Measurements from ENCODE around the gene TSKU.

Gene TSKU

DNA sequence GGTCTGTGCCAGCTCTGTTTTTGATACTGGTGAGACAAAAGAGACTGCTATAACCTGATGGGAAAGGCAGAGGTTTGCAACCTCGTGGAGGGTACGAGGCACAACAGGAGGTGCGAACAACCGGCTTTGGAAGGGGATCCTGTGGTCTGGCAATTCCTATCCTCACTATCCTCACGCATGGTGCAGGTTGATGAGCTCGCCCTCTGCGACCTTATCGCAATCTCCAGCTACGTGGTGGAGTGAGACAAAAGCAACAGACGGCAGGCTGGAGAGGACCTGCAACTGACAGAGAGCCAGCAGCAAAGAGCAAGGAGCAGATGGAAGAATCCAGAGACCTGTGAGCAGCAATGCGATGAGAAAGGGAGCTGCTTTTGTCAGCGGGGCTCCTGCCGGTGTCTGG, 47.3 kb upstream of the TSKU start:
- Histone ChIP-seq H3K4me3 (ENCODE audit: low read depth in 1 of 2, low read length in 2 of 2) (no peak overlapping the region), H3K27me3 (ENCODE audit: insufficient read depth, low read length, poor library complexity) (no peaks in the 10 kb centered on the region), H3K4me1 (ENCODE audit: insufficient read depth, low read length) (no peaks in the 10 kb centered on the region), H3K4me2 (ENCODE audit: insufficient read depth, low read length) (no peak overlapping the region), H3K79me2 (ENCODE audit: insufficient read depth, low read length) (no peaks in the 10 kb centered on the region), H3K9me3 (ENCODE audit: insufficient read depth, low read length, severe bottlenecking) (no peaks in the 10 kb centered on the region), H3K9ac (ENCODE audit: low read depth, low read length) (no peak overlapping the region), H4K20me1 (ENCODE audit: insufficient read depth, low read length) (no peaks in the 10 kb centered on the region), H3K27ac (ENCODE audit: low read length) (no peak overlapping the region), H3K36me3 (ENCODE audit: insufficient read depth, low read length) (no peaks in the 10 kb centered on the region), H2AFZ (ENCODE audit: low read depth, low read length) (no peak overlapping the region)
- TF ChIP-seq EZH2 (IDR thresholded peaks at IDR 0.05; ENCODE audit: borderline replicate concordance, low read depth, low read length, severe bottlenecking): no peak
- TF ChIP-seq, protein P1, sequence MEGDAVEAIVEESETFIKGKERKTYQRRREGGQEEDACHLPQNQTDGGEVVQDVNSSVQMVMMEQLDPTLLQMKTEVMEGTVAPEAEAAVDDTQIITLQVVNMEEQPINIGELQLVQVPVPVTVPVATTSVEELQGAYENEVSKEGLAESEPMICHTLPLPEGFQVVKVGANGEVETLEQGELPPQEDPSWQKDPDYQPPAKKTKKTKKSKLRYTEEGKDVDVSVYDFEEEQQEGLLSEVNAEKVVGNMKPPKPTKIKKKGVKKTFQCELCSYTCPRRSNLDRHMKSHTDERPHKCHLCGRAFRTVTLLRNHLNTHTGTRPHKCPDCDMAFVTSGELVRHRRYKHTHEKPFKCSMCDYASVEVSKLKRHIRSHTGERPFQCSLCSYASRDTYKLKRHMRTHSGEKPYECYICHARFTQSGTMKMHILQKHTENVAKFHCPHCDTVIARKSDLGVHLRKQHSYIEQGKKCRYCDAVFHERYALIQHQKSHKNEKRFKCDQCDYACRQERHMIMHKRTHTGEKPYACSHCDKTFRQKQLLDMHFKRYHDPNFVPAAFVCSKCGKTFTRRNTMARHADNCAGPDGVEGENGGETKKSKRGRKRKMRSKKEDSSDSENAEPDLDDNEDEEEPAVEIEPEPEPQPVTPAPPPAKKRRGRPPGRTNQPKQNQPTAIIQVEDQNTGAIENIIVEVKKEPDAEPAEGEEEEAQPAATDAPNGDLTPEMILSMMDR (IDR thresholded peaks at IDR 0.05; ENCODE audit: borderline replicate concordance, extremely low read depth, low read length, poor library complexity, severe bottlenecking): no peak
- DNase-seq: no peak
- no peak for ATAC-seq (ENCODE audit: insufficient read depth, low read depth)

DNA sequence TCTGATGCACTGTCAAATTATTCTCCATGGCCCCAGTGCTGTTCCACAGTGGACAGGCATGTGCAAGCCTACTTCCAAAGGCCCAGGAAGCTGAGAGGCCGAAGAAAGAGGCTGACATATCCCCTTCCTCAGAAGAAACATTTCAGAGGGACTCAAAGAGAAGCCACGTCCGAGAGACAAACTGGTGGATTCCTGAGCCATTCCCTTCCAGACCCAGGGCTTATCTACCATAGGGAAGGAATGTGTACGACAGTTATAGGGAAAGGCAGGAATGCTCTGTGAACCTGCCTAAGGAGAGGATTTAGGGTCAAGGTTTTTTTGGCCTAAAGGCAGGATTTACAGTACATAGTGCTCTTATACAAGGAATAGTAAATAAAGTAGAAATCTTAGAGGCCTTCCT, 46.9 kb upstream of the TSKU start:
- Histone ChIP-seq H3K4me2 (ENCODE audit: insufficient read depth, low read length) (no peak overlapping the region), H2AFZ (ENCODE audit: low read depth, low read length) (no peak overlapping the region), H3K9me3 (ENCODE audit: insufficient read depth, low read length, severe bottlenecking) (no peaks in the 10 kb centered on the region), H3K9ac (ENCODE audit: low read depth, low read length) (no peak overlapping the region), H3K27ac (ENCODE audit: low read length) (no peak overlapping the region), H3K79me2 (ENCODE audit: insufficient read depth, low read length) (no peaks in the 10 kb centered on the region), H3K4me1 (ENCODE audit: insufficient read depth, low read length) (no peaks in the 10 kb centered on the region), H3K4me3 (ENCODE audit: low read depth in 1 of 2, low read length in 2 of 2) (no peak overlapping the region), H3K36me3 (ENCODE audit: insufficient read depth, low read length) (no peaks in the 10 kb centered on the region), H4K20me1 (ENCODE audit: insufficient read depth, low read length) (no peaks in the 10 kb centered on the region), H3K27me3 (ENCODE audit: insufficient read depth, low read length, poor library complexity) (no peaks in the 10 kb centered on the region)
- no peak for ATAC-seq (ENCODE audit: insufficient read depth, low read depth)
- no peak for DNase-seq
- no peak for TF ChIP-seq EZH2 (IDR thresholded peaks at IDR 0.05; ENCODE audit: borderline replicate concordance, low read depth, low read length, severe bottlenecking)
- TF ChIP-seq, protein P1 (IDR thresholded peaks at IDR 0.05; ENCODE audit: borderline replicate concordance, extremely low read depth, low read length, poor library complexity, severe bottlenecking): no peak

DNA sequence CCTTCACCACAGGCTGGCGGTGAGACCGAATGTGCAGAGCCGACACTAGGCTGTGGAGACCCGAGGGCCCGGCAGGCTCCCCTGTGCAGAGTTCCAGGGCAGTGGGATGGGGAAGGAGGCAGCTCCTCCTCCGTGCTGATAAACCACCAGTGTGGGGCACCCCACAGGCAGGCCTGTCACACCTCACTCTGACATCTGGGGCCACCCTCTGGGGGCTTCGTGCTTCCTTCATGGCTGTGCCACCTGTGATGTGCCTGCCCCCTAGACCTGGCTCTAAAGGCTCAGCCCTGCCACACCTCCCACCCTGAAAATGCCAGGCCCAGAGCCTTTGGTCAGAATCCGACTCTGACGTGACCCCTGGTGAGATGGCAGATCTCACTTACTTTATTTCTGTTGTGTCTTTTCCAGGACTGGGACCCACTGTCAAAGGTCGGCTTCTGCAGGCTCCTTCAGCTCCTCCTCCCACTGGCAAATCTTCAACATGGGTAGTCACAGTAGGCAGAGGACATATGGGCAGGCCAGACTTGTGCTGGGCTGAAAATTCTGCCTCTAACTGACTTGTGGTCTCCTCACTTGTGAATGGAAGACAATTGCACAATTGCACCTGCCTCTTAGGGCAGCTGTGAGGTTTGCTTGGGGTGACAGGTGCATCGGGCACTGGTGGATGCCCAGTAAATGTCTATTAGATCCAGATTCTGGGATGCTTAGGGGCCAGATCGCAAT, 46.2 kb upstream of the TSKU start:
- Histone ChIP-seq H3K27me3 (ENCODE audit: insufficient read depth, low read length, poor library complexity) (no peaks in the 10 kb centered on the region), H3K27ac (ENCODE audit: low read length) (no peak overlapping the region), H3K79me2 (ENCODE audit: insufficient read depth, low read length) (no peaks in the 10 kb centered on the region), H3K4me2 (ENCODE audit: insufficient read depth, low read length) (no peak overlapping the region), H4K20me1 (ENCODE audit: insufficient read depth, low read length) (no peaks in the 10 kb centered on the region), H3K9me3 (ENCODE audit: insufficient read depth, low read length, severe bottlenecking) (no peaks in the 10 kb centered on the region), H2AFZ (ENCODE audit: low read depth, low read length) (no peak overlapping the region), H3K4me3 (ENCODE audit: low read depth in 1 of 2, low read length in 2 of 2) (no peak overlapping the region), H3K9ac (ENCODE audit: low read depth, low read length) (no peak overlapping the region), H3K4me1 (ENCODE audit: insufficient read depth, low read length) (no peaks in the 10 kb centered on the region), H3K36me3 (ENCODE audit: insufficient read depth, low read length) (no peaks in the 10 kb centered on the region)
- DNase-seq: no peak
- TF ChIP-seq EZH2 (IDR thresholded peaks at IDR 0.05; ENCODE audit: borderline replicate concordance, low read depth, low read length, severe bottlenecking): no peak
- TF ChIP-seq, protein P1 (IDR thresholded peaks at IDR 0.05; ENCODE audit: borderline replicate concordance, extremely low read depth, low read length, poor library complexity, severe bottlenecking): no peak
- no peak for ATAC-seq (ENCODE audit: insufficient read depth, low read depth)
